Measurements from ENCODE around the gene DYDC1. TPM values are rescaled to one million over a fixed set of nuclear protein-coding genes. Genes with fewer than 3 reads are reported as not detected.

The DYDC1 gene
- total and polyA plus RNA-seq, 2 of the 13 experiments (the other 11 are each of a cell fraction or from before 2014, with no cell fraction given): not detected

DNA sequence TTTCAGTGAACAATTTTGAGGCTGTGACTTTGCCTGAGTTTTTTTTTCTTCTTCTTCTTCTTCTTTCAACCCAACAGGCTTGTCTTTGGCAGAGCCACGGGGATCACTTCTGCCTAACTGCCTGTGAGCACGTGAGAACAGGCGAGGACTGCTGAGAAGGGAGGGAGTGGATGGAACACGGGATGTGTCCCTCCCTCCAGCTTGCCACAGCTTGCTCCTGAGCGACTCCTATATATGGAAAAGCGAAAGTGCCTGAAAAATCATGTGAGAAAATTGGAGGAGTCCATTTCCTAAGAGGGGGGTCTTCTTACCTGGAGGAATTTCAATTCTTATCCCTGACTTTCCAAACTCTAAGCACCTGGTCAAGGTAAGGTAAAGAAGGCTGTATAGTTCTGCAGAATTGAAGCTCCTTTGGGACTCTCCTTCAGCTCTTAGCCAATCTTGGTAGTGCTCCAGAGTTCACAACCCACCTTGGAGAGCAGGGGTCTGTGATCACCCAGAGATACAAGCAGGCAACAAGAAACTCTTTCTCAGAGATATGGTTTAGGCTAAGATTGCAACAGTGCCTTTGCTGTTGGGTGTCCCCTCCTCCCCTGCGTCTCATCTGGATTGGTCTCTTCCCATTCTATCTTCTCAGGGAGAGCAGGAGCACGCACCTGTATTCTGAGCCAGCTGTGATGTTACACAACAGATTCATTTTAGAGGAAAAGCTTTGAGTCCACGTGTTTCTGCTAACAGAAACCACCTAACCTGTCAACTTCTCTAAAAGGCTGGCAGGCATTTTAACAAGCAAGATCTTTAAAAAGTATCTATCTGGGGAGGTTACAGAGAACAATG, 66.9 kb downstream of the DYDC1 start, which contains the start of gene MAT1A (continued):
- TF ChIP-seq ZFYVE20 (CRISPR knock-in tag; IDR thresholded peaks at IDR 0.05; ENCODE audit: borderline replicate concordance, low read depth) (no peak), RXRA (CRISPR knock-in tag; IDR thresholded peaks at IDR 0.05) (no peak), ZNF225 (CRISPR knock-in tag; IDR thresholded peaks at IDR 0.05) (no peak; the same call in 1 of the 2 replicates), ZNF138 (CRISPR knock-in tag; IDR thresholded peaks at IDR 0.05; ENCODE audit: low read depth) (no peak), ZNF878 (CRISPR knock-in tag; IDR thresholded peaks at IDR 0.05) (peak; percentile 57; the same call in 1 of the 2 replicates), MIER3 (CRISPR knock-in tag; IDR thresholded peaks at IDR 0.05; ENCODE audit: borderline replicate concordance) (no peak), HES4 (CRISPR knock-in tag; IDR thresholded peaks at IDR 0.05; ENCODE audit: borderline replicate concordance) (no peak), CHD4 (IDR thresholded peaks at IDR 0.05; ENCODE audit: borderline replicate concordance, low read length) (peak; percentile 63; the same call in 1 of the 2 replicates), ERF (CRISPR knock-in tag; IDR thresholded peaks at IDR 0.05) (no peak; the same call in 1 of the 2 replicates), HNRNPUL1 (IDR thresholded peaks at IDR 0.05; ENCODE audit: low read depth, low read length) (no peak)
- TF ChIP-seq, protein P1, sequence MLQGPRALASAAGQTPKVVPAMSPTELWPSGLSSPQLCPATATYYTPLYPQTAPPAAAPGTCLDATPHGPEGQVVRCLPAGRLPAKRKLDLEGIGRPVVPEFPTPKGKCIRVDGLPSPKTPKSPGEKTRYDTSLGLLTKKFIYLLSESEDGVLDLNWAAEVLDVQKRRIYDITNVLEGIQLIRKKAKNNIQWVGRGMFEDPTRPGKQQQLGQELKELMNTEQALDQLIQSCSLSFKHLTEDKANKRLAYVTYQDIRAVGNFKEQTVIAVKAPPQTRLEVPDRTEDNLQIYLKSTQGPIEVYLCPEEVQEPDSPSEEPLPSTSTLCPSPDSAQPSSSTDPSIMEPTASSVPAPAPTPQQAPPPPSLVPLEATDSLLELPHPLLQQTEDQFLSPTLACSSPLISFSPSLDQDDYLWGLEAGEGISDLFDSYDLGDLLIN (CRISPR knock-in tag; IDR thresholded peaks at IDR 0.05; ENCODE audit: borderline replicate concordance): no peak
- TF ChIP-seq, protein P2, sequence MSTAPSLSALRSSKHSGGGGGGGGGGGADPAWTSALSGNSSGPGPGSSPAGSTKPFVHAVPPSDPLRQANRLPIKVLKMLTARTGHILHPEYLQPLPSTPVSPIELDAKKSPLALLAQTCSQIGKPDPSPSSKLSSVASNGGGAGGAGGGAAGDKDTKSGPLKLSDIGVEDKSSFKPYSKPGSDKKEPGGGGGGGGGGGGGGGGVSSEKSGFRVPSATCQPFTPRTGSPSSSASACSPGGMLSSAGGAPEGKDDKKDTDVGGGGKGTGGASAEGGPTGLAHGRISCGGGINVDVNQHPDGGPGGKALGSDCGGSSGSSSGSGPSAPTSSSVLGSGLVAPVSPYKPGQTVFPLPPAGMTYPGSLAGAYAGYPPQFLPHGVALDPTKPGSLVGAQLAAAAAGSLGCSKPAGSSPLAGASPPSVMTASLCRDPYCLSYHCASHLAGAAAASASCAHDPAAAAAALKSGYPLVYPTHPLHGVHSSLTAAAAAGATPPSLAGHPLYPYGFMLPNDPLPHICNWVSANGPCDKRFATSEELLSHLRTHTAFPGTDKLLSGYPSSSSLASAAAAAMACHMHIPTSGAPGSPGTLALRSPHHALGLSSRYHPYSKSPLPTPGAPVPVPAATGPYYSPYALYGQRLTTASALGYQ (CRISPR knock-in tag; IDR thresholded peaks at IDR 0.05): no peak
- TF ChIP-seq, protein P3, sequence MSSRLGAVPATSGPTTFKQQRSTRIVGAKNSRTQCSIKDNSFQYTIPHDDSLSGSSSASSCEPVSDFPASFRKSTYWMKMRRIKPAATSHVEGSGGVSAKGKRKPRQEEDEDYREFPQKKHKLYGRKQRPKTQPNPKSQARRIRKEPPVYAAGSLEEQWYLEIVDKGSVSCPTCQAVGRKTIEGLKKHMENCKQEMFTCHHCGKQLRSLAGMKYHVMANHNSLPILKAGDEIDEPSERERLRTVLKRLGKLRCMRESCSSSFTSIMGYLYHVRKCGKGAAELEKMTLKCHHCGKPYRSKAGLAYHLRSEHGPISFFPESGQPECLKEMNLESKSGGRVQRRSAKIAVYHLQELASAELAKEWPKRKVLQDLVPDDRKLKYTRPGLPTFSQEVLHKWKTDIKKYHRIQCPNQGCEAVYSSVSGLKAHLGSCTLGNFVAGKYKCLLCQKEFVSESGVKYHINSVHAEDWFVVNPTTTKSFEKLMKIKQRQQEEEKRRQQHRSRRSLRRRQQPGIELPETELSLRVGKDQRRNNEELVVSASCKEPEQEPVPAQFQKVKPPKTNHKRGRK (CRISPR knock-in tag; IDR thresholded peaks at IDR 0.05): no peak
- TF ChIP-seq, protein P4, sequence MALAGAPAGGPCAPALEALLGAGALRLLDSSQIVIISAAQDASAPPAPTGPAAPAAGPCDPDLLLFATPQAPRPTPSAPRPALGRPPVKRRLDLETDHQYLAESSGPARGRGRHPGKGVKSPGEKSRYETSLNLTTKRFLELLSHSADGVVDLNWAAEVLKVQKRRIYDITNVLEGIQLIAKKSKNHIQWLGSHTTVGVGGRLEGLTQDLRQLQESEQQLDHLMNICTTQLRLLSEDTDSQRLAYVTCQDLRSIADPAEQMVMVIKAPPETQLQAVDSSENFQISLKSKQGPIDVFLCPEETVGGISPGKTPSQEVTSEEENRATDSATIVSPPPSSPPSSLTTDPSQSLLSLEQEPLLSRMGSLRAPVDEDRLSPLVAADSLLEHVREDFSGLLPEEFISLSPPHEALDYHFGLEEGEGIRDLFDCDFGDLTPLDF (CRISPR knock-in tag; IDR thresholded peaks at IDR 0.05): no peak

All from HepG2 (cell line).